H1 (cell line): ENCODE measurements around the gene PTGDS. TPM values are rescaled to one million over a fixed set of nuclear protein-coding genes. Genes with fewer than 3 reads are reported as not detected.

Experiments used
- ATF2 ChIP-seq: IDR thresholded peaks from 2 replicates; pipeline ENCODE4 v1.6.1; 2012; ENCODE audit warnings: low read length, inconsistent platforms
- polyA plus RNA-seq, 7 experiments: library from polyadenylated mRNA; depleted of rRNA in 3 of 7; stranded (reverse) in 5 of 7; unstranded in 2 of 7; fragments of >200 nt in 5 of 7; fragments of 200-250 nt in 2 of 7; gene quantifications; 1 replicate in 5 of 7; 2 replicates in 1 of 7; 4 replicates in 1 of 7; pipeline versions ENCODE4 v1.2.1 to v1.2.3, GENCODE V29; 2011 to 2013; ENCODE audit warnings: missing spikeins in 2 of 7, mixed read lengths in 2 of 7
- total RNA-seq: library from RNA; stranded (reverse); fragmentation: NEBNext Ultra II Directional; extraction: Animal tissue kit (Norgen Biotek cat#: 25700); gene quantifications from 2 replicates; pipeline ENCODE4 v1.2.1, GENCODE V29; 2021

The PTGDS gene
- total and polyA plus RNA-seq, 2 of the 8 experiments (the other 6 are each of a cell fraction or from before 2014, with no cell fraction given), result 1.7 to 2.3 TPM

- TF ChIP-seq ATF2, result no peak
These were observed 23.1 kb downstream of the PTGDS start (continued) for GRCh38 chr9:137000177-137000930.
